ENCODE results near the gene TMEM215.

- TF ChIP-seq CTCF (IDR thresholded peaks at IDR 0.05) (no peak), EZH2 (IDR thresholded peaks at IDR 0.05; ENCODE audit: borderline replicate concordance, insufficient read depth, low read depth, low read length, poor library complexity, severe bottlenecking) (no peak)
Observed at GRCh38 chr9:32811246-32811645, 27.9 kb downstream of the TMEM215 start.

Measured in B cell (primary cell).